ENCODE measurements around the gene DMD. TPM values are rescaled to one million over a fixed set of nuclear protein-coding genes. Genes with fewer than 3 reads are reported as not detected.

DMD gene
- total RNA-seq, 1 donor, result 2.4 TPM

DNA sequence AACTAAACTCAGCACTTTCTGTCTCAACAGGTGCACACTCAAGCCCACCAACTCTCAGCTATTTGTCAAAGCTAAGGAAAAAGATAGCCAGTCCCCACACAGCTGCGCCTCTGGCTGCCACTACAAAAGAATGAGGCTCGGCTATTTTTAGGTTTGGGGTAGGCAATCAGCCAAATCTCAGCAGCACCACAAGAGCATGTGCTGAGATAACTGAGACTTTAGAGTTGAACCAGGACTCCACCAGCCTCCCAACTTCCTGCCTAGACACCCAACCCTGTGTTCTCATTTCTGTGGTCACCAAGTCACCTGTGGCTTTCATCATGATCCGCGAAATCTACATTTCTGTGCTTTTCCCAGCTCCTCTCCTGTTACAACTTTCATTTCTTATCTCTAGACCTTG lies 28.0 kb downstream of the DMD start:
- H3K9me3 ChIP-seq (ENCODE audit: low read depth, low read length), result no peaks in the 10 kb centered on the region
- no peaks in the 10 kb centered on the region for H3K27me3 ChIP-seq (ENCODE audit: insufficient read depth, low read length)
- H3K4me1 ChIP-seq (ENCODE audit: insufficient read depth, low read length), result no peaks in the 10 kb centered on the region
- H3K4me3 ChIP-seq (ENCODE audit: low read length), result no peak overlapping the region

DNA sequence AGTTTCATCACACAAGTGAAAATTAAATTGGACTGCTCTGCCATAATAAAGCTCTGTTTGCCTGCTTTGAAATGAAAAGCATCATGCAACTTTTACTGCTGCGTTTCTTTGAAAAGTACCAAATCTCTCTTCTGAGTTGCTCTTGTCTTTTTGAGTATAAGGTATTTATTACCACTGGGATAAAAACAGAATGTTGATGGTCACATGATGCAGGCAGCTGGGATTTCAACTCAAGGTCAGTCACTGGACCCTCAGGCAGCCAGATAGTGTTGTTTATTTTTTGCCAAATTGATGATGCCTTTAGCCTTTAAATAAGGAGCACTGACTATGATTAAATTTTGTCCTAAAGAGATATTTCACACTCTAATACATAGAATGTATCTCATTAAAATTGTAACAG lies 32.7 kb downstream of the DMD start:
- H3K4me1 ChIP-seq (ENCODE audit: insufficient read depth, low read length), result no peaks in the 10 kb centered on the region
- no peak overlapping the region for H3K4me3 ChIP-seq (ENCODE audit: low read length)
- no peaks in the 10 kb centered on the region for H3K9me3 ChIP-seq (ENCODE audit: low read depth, low read length)
- H3K27me3 ChIP-seq (ENCODE audit: insufficient read depth, low read length), result no peaks in the 10 kb centered on the region

DNA sequence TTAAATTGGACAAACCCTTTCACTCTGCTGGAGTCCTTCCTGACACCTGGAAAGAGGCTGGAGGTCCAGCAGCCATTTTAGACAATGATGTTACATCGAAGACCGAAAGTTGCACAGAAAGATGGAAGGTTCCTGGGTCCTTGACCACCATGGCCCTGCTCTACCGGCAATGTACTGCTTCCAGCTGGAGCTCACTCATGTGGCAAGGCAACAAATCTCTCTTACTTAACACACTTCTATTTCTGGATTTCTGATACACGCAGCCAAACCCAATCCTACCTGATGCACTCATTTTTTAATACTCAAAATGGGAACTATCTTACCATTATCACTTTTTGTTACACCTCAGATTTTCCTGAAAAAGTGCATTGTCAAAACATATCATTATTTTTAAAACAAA lies 33.1 kb downstream of the DMD start:
- Histone ChIP-seq H3K9me3 (ENCODE audit: low read depth, low read length) (no peaks in the 10 kb centered on the region), H3K4me3 (ENCODE audit: low read length) (no peak overlapping the region), H3K4me1 (ENCODE audit: insufficient read depth, low read length) (no peaks in the 10 kb centered on the region), H3K27me3 (ENCODE audit: insufficient read depth, low read length) (no peaks in the 10 kb centered on the region)

DNA sequence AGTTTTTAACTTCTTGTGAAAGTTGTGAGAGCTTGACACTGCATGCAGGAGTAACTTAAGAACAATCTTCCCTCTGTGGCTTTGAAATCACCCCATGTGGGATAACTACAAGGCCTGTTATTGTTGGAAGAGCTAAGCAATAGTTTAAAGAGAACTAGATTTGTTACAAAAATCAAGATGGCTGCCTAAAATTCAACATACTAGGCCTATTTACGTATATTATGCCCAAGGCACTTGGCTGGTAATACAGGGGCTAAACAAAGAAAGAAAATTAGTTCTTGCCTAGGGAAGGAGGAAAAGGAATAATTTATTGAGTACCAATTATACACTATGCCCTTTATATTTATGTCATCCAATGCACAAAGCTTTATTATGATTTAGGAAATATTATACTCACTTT lies 36.1 kb downstream of the DMD start:
- Histone ChIP-seq H3K4me3 (ENCODE audit: low read length) (no peak overlapping the region), H3K9me3 (ENCODE audit: low read depth, low read length) (no peaks in the 10 kb centered on the region), H3K4me1 (ENCODE audit: insufficient read depth, low read length) (no peaks in the 10 kb centered on the region), H3K27me3 (ENCODE audit: insufficient read depth, low read length) (no peaks in the 10 kb centered on the region)

DNA sequence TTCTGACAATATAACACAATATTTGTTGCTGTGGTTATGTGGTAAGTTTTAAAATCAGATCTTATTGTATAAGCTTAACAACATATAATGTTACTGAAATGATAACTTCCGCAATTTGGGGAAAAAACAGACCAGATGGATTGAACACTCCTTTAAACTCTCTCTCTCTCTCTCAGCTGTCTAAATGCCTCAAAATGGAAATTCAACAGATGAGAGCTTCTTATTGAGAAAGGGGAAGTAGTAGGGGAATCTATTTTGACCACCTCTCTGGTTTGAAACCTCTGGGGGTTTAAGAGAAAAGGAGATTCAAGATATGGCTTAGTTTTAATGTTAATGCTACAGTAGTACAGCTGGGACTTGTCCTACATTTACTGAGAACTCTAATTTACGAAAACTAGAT lies 40.3 kb downstream of the DMD start:
- H3K4me1 ChIP-seq (ENCODE audit: insufficient read depth, low read length), result no peaks in the 10 kb centered on the region
- no peaks in the 10 kb centered on the region for H3K9me3 ChIP-seq (ENCODE audit: low read depth, low read length)
- H3K4me3 ChIP-seq (ENCODE audit: low read length), result no peak overlapping the region
- H3K27me3 ChIP-seq (ENCODE audit: insufficient read depth, low read length), result no peaks in the 10 kb centered on the region

DNA sequence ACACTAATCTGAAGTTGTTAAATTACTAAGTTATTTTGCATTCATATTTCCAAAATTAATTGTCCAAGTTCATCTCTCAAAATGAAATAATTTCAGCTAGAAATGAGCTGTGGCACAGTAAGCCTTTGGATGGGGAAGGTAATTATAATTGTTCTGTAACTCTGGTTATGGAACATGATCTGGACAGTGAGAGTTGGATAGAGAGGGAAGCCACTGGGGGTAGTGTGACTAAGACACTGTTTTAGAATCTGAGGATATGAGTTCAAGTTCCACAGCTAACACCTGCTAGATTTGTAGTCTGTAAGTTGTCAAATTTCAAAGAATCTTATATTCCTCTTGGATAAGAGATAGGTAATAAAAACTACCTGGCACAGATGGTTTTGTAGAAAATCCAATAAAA lies 49.5 kb downstream of the DMD start:
- no peaks in the 10 kb centered on the region for H3K27me3 ChIP-seq (ENCODE audit: insufficient read depth, low read length)
- no peak overlapping the region for H3K4me3 ChIP-seq (ENCODE audit: low read length)
- no peaks in the 10 kb centered on the region for H3K9me3 ChIP-seq (ENCODE audit: low read depth, low read length)
- H3K4me1 ChIP-seq (ENCODE audit: insufficient read depth, low read length), result no peaks in the 10 kb centered on the region

DNA sequence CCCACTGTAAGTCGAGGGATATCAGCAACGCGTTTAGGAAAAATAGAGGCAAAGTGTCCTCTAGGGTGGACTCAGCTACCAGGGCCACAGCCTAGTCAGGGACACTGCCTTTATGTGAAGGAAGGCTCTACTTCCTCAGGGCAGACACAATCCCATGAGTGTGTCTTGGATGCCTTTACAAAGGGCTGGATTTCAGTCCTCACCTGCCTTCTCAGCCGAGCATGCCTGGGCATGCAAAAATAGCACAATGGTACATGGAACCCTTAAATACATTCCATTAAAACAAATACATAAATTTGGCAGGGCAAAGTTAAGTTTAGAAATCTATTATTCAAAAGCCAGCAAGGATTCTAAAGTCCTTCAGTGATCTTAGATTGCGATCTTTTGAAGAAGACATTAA lies 51.1 kb downstream of the DMD start:
- Histone ChIP-seq H3K27me3 (ENCODE audit: insufficient read depth, low read length) (no peaks in the 10 kb centered on the region), H3K4me3 (ENCODE audit: low read length) (no peak overlapping the region), H3K4me1 (ENCODE audit: insufficient read depth, low read length) (no peaks in the 10 kb centered on the region), H3K9me3 (ENCODE audit: low read depth, low read length) (no peaks in the 10 kb centered on the region)

DNA sequence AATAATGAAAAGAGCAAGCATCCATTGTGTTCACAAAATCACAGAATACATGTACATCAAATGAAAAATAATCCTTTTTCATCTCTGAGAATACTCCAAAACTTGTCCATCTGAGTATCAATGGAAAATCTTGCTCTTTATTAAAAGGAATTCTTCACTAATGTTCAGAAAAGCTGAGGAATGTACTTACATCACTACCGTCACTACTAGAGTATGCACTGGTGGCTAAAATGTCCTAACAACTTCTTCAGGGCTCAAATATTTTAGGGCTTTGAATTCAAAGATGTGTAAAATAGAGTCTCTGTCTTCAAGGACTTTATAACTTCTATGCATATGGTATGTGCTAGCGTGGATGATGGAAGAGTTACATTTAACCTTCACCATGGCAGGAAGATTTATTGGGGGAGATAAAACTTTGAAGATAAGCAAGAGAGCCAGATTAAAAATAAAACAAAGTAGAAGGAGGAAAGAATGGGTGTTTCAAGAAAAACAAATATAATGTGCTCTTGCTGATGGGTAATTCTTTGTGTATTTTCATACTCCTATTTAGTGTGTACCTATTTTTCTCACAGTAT lies 55.1 kb downstream of the DMD start:
- Histone ChIP-seq H3K27me3 (ENCODE audit: insufficient read depth, low read length) (no peaks in the 10 kb centered on the region), H3K9me3 (ENCODE audit: low read depth, low read length) (no peaks in the 10 kb centered on the region), H3K4me1 (ENCODE audit: insufficient read depth, low read length) (no peaks in the 10 kb centered on the region), H3K4me3 (ENCODE audit: low read length) (no peak overlapping the region)

DNA sequence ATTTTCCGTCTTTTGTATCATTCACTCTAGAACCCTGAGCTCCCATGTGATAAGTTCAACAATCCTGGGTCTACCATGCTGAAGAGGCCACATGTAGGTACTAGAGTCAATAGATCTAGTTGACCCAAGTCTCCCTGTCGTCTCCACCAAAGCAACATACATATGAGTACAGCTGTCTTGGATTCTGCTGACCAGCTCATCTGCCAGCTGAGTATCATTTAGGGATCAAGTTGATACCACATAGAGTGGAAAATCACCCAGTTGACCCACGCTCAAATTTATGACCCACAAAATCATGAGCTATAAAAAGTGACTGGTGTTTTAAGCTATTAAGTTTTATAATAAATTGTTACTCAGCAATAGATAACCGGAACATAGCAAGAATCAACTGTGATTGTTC lies 61.8 kb downstream of the DMD start:
- no peaks in the 10 kb centered on the region for H3K4me1 ChIP-seq (ENCODE audit: insufficient read depth, low read length)
- no peaks in the 10 kb centered on the region for H3K27me3 ChIP-seq (ENCODE audit: insufficient read depth, low read length)
- H3K4me3 ChIP-seq (ENCODE audit: low read length), result no peak overlapping the region
- no peaks in the 10 kb centered on the region for H3K9me3 ChIP-seq (ENCODE audit: low read depth, low read length)

DNA sequence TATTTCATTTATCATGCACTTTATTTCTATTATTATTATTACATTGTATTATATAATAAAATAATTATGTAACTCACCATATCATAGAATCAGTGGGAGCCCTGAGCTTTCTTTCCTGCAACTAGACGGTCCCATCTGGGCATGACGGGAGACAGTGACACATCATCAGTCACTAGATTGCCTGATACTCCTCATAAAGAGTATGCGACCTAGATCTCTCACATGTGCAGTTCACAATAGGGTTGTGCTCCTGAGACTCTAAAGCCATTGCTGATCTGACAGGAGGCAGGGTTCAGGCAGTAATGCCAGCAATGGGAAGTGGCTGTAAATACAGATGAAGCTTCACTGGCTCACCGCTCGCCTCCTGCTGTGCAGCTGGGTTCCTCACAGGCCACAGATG lies 62.3 kb downstream of the DMD start:
- no peaks in the 10 kb centered on the region for H3K27me3 ChIP-seq (ENCODE audit: insufficient read depth, low read length)
- H3K9me3 ChIP-seq (ENCODE audit: low read depth, low read length), result no peaks in the 10 kb centered on the region
- H3K4me1 ChIP-seq (ENCODE audit: insufficient read depth, low read length), result no peaks in the 10 kb centered on the region
- H3K4me3 ChIP-seq (ENCODE audit: low read length), result no peak overlapping the region

DNA sequence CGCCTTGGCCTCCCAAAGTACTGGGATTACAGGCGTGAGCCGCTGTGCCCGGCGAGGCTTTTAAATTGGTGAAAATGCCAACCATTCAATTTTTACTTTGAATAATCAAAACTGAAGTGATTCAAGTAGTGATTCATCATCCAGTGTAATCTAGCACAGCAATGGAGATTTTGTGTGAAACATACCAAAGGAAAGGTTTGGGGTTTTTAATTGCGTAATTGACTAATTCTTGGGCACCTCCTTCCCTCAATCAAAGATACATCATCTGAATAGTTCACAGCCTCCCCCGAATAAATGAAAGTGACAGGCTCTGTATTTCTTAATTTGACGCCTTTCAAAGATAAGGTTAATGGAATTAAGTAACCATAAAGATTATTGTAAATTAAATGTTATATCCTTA lies 69.0 kb downstream of the DMD start:
- Histone ChIP-seq H3K9me3 (ENCODE audit: low read depth, low read length) (no peaks in the 10 kb centered on the region), H3K27me3 (ENCODE audit: insufficient read depth, low read length) (no peaks in the 10 kb centered on the region), H3K4me1 (ENCODE audit: insufficient read depth, low read length) (no peaks in the 10 kb centered on the region), H3K4me3 (ENCODE audit: low read length) (no peak overlapping the region)

DNA sequence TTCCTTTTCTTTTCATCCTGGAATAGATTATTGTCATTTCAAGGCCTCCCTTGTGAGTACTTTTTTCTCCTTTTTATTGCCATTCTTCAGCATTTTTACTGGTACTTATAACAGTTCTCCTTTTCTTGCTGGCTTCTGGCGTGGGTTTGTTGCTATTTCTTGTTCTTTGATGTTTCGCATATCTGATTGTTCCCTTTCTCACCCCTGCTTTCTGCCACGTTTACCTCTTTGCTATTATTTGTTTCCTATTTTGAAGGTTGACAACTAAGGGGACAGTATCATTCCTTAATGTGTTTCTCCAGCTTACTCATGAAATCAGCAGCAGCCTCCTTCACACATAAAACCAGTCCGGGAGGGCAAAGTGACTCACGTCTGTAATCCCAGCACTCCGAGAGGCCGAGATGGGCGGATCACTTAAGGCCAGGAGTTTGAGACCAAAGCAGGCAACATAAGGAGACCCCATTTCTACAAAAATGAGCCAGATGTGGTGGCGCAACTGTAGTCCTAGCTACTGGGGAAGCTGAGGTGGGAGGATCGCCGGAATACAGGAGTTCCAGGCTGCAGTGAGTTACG lies 72.6 kb downstream of the DMD start:
- Histone ChIP-seq H3K9me3 (ENCODE audit: low read depth, low read length) (no peaks in the 10 kb centered on the region), H3K4me1 (ENCODE audit: insufficient read depth, low read length) (no peaks in the 10 kb centered on the region), H3K27me3 (ENCODE audit: insufficient read depth, low read length) (no peaks in the 10 kb centered on the region), H3K4me3 (ENCODE audit: low read length) (no peak overlapping the region)

DNA sequence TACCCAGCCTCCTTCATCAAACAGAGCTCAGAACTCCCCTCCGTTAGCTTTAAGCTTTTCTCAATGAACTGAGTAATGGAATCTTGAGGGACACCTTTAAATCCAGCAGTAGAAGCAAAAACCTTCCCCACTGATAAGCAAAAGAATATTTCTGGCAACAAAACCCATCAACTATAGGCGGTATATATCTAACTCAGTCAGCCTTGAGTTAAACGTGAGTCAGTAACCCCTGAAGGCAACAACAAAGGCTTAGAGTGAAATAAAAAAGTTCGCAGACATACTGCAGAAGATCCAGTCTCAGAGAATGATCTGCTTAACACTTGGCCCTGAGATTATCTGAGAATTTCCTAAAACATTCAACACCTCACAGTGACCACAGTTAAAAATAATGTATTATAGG lies 77.2 kb downstream of the DMD start:
- H3K4me1 ChIP-seq (ENCODE audit: insufficient read depth, low read length), result no peaks in the 10 kb centered on the region
- no peaks in the 10 kb centered on the region for H3K27me3 ChIP-seq (ENCODE audit: insufficient read depth, low read length)
- no peaks in the 10 kb centered on the region for H3K9me3 ChIP-seq (ENCODE audit: low read depth, low read length)
- H3K4me3 ChIP-seq (ENCODE audit: low read length), result no peak overlapping the region

DNA sequence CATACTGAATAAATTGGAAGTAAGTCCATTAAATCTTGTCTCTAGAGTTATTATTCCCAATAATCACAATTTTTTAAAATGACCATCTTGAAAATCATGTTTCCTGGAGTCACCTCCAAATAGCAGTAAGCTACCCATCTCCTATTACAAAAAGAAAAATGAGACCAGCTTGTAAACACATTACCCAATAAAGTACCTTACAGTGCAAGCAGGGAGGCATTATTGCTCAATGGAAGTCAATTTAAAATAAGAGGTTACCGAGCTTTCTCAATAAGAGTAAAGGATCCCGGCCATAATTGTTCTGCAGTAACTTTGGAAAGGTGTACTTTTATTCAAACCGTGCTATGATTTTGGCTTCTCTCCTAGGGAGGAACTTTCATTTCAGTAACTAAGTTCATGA lies 78.0 kb downstream of the DMD start:
- Histone ChIP-seq H3K4me3 (ENCODE audit: low read length) (no peak overlapping the region), H3K4me1 (ENCODE audit: insufficient read depth, low read length) (no peaks in the 10 kb centered on the region), H3K27me3 (ENCODE audit: insufficient read depth, low read length) (no peaks in the 10 kb centered on the region), H3K9me3 (ENCODE audit: low read depth, low read length) (no peaks in the 10 kb centered on the region)

DNA sequence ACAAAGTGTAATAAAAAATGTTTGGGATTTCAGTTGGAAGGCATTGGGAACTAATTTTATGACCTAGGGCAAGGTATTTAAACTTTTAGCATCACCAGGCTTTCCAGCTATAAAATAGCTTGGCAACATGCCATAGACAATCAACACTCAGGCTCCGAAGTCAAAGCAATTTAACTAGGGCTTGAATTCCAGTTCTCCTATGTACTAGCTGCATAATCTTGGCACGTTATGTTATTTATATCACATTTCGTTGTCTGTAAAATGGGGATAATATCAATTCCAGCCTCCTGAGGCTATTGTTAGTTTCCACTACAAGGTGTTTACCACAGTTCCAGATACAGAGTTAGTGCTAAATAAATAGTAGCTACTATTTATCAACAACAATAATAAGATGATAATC lies 78.8 kb downstream of the DMD start:
- Histone ChIP-seq H3K27me3 (ENCODE audit: insufficient read depth, low read length) (no peaks in the 10 kb centered on the region), H3K9me3 (ENCODE audit: low read depth, low read length) (no peaks in the 10 kb centered on the region), H3K4me3 (ENCODE audit: low read length) (no peak overlapping the region), H3K4me1 (ENCODE audit: insufficient read depth, low read length) (no peaks in the 10 kb centered on the region)

DNA sequence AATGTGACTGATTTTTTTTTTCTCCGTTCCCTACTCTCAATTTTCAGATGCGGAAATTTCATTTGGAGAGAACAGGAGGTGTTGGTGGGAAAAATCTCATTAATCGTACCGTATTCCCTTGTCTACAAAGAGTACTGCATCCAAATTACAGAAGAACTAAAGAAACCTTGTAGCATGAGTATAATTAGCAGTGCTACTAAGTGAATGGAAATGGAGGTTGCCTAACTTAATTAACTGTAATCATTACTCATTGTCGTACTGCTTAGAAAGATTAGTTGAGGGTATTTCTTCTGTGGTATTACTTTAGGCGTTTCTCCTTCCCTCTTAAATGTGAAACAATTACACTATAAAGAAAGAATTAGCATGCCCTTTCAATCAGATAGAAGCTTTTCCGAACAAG lies 81.7 kb downstream of the DMD start:
- H3K4me3 ChIP-seq (ENCODE audit: low read length), result no peak overlapping the region
- H3K27me3 ChIP-seq (ENCODE audit: insufficient read depth, low read length), result no peaks in the 10 kb centered on the region
- no peaks in the 10 kb centered on the region for H3K4me1 ChIP-seq (ENCODE audit: insufficient read depth, low read length)
- H3K9me3 ChIP-seq (ENCODE audit: low read depth, low read length), result no peaks in the 10 kb centered on the region

Data from mononuclear cell (primary cell).